NCI-H446 (cell line): ENCODE results near the gene CDKAL1.
"Not testable (repeated sequence)": the region's sequence is repeated elsewhere in the genome, so short reads cannot be mapped to it uniquely, and the experiment has no call there.

Experiments
- DNase-seq, 2 experiments: peaks; one replicate each; lab custom pipeline; 2025; lab: John Stamatoyannopoulos, UW

CDKAL1 gene

GRCh38 chr6:20639161-20639560 is 104.9 kb downstream of the CDKAL1 start:
- no peak for DNase-seq

DNA sequence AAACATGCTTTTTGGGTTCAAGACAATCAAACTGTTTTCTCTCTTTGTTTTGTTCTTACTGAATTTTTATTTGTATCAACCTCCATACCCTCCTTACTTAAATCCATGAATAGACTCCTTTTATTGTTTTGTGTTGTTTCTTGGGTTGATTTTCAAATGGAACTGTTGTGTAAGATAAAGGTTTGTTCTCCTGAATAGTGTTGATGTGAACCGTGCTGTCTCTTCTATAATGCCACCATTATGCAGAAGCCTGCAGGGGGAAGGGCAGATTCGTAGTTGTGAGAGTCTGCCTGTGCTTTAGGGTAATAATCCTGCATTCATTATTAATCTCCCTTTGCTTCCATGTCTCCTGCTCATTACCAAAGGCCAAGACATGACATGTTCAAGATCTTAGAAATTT is 105.9 kb downstream of the CDKAL1 start:
- DNase-seq: no peak

DNA sequence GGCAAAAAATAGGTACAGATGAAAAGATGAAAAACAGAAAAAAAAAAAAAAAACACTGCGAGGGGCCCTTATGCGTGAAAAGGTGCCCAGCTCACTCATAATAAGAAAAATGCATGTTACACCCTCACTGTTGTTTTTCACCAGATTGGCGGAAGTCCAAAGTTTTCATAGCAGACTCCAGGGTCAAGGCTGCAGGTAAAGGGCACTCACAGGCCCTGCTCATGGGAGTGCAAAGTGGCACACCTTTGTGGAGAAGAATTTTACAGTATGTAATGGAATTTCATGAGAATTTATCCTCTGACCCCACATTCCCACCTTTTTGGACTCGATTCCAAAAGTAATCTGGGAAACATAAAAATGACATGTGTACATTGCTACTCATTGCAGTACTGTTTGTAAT is 108.2 kb downstream of the CDKAL1 start:
- no peak for DNase-seq

- DNase-seq: no peak
These were observed 110.6 kb downstream of the CDKAL1 start for GRCh38 chr6:20644667-20645370.

GRCh38 chr6:20645572-20645971 is 111.3 kb downstream of the CDKAL1 start:
- DNase-seq: not testable (repeated sequence)

- no peak for DNase-seq
These were observed 113.3 kb downstream of the CDKAL1 start for GRCh38 chr6:20647585-20647984.

GRCh38 chr6:20649696-20650470 is 115.6 kb downstream of the CDKAL1 start:
- DNase-seq: peak in 1 of 2 experiments; percentile 42

DNA sequence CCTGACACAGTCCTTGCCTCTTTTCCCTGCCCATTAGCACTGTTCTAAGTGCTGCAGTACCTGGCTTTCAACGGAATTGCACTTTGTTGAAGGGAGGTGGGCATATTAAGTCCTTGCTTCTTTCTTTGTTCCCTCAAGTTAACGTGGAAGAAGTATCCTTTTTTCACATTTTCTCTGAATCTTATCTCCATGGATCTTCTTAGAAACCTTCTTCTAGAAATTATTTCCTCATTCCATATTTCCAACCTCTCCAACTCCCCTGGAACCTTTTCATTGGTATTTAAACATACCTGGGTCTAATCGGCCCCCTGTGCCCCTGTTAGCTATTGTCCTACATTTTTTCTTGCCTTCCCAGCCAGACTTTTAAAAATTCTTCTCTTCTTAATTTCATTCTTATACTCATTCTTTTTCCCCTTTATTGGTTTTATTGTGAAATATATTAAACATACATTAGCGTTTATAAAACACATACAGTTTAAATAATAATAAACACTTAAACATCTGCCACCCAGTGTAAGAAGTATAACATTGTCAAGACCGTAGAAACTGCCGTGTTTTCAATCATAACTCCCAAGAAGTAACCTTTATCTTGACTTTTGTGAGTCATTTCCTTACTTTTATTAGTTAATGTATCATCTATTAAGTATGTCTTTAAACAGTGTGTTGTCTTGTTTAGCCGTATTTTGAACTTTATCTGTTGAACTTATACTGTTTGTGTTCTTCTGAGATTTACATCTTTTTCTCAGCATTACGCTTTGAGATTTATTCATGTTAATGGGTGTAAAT is 118.2 kb downstream of the CDKAL1 start:
- DNase-seq: no peak

GRCh38 chr6:20653085-20653479 is 118.8 kb downstream of the CDKAL1 start:
- no peak for DNase-seq

DNA sequence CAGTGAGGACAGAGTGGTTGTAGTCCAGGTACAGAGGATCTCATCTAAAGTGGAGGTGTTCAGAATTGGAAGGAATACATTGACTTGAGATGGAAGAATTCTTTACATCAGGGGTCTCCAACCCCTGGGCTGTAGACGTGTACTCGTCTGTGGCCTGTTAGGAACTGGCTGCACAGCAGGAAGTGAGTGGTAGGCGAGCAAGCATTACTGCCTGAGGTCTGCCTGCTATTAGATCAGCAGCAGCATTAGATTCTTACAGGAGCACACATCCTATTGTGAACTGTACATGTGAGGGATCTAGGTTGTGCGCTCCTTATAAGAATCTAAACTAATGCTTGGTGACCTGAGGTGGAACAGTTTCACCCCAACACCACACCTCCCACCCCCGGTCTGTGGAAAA is 121.1 kb downstream of the CDKAL1 start:
- no peak for DNase-seq

- no peak for DNase-seq
These were observed 123.1 kb downstream of the CDKAL1 start for GRCh38 chr6:20657274-20657800.

GRCh38 chr6:20658053-20658452 is 123.8 kb downstream of the CDKAL1 start:
- DNase-seq: no peak

- no peak for DNase-seq
These were observed 124.3 kb downstream of the CDKAL1 start for GRCh38 chr6:20658516-20658915.

DNA sequence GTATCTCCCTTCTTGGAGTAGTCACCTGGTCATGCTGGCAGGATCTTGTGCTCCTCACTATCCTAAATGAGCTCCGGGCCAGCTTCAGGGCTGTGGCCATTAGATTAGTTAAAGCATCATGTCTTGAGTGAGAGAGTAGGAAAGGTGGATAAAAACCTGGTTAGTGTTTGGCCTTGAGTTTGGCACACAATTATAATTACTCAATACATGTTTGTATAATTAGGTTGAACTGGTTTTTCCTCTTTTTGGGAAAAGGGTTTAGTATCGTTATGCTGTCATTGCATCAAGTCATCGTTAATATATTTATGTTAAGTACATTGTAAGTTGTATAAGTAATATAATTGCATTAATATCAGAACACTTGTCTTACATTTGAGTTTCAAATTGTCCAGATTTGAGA is 126.3 kb downstream of the CDKAL1 start:
- DNase-seq: no peak

DNA sequence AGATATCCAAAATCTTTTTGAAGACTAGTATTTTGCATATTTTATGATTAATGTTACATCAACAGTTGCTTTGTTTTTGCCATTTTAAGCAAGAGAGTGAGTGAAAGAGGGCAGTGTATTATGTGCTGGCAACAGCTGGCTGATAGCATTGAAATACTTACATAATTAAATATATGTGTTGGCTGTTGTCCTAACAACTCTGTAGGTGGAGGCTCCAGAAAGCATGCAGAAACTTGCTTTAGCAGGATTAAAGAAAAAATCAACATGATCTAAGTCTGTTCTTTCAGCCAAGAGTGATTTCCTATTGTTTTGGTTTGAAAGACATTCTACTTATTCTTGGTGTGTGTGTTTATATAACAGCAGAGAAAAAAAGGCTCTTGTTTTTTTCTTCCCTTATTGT is 127.5 kb downstream of the CDKAL1 start:
- peak; percentile 77 to 78 for DNase-seq

DNA sequence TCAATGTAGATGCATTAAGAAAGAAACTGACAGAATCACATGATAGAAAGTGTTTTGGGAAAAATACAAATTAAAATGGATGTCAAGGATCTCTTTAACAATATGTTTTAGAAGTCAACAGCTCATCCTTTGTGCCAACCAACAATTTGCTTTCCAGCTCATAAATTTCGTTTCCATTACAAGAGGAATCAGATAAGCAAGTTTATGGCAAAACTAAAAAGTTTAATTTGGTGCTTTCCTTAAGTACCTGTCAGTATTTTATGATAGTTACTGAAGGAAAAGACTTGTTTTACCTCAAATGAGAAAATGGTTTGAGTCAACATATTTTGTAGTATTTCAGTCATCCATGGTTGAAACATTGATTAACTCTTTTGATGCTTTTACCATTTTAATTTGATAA is 130.0 kb downstream of the CDKAL1 start:
- DNase-seq: no peak

DNA sequence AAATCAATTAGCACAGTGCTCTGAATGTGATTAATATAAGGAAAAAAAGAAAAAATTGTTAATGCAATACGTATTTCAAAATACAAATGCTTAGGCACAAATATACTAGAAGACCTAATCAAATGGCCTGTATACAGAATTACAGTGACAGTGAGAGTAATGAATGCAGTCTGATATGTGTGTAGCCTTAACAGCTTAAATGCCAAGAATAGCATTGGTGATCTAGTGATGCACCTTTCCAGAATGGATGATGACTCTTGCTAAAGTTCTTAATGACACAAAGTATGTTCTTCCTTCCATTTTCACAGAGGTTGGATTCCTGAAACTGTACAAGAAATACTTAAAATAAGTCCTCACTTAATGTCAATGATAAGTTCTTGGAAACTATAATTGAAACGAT is 131.0 kb downstream of the CDKAL1 start:
- DNase-seq: no peak

- no peak for DNase-seq
These were observed 135.5 kb downstream of the CDKAL1 start for GRCh38 chr6:20669571-20670314.

DNA sequence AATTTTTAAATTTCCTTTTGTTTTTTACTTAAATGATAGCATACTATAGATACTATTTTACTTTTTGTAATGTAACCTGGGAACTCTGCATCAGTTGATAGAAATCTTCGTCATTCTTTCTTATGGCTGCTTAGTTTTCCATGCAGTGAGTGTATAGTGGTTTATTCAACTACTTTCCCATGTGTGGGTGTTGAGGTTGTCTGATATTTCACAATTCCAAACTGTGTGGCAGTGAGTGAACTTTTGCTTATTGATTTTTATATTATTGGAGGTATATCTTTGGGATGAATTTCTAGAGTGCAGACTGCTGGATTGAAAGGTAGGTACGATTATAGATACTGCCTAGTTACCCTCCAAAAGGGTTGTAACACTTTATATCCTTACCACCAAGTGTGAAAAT is 136.5 kb downstream of the CDKAL1 start:
- DNase-seq: no peak

DNA sequence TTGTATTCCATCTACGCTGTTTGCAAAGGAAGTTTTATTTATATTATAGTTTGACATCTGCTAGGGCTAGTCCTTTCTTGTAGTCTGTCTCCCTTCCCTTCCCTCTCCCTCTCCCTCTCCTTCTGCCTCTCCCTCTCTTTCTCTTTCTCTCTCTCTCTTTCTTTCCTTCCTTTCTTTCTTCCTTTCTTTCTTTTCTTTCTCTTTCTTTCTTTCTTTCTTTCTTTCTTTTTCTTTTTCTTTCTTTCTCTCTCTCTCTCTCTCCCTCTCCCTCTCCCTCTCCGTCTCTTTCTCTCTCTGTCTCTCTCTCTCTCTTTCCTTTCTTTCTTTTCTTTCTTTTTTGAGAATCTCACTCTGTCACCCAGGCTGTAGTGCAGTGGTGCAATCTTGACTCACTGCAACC is 137.8 kb downstream of the CDKAL1 start:
- no peak for DNase-seq

- DNase-seq: no peak
These were observed 139.2 kb downstream of the CDKAL1 start for GRCh38 chr6:20673458-20673857.

DNA sequence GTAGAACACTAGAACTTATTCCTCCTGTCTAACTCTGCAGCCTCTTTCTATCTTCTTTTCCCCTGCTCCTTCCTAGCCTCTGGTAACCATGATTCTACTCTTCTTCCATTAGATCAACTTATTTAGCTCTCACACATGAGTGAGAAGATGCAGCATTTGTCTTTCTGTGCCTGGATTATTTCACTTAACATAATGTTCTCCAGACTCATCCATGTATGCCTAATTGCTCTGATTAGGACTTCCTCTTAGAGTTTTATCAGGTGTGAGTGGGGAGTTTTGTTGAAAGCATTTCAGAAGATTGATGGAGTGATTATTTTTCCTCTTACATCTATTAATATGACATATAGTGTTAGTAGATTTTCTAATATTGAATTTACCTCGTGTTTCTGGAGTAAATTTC is 140.4 kb downstream of the CDKAL1 start:
- no peak for DNase-seq
